ENCODE measurements around the gene ANP32A.

DNA sequence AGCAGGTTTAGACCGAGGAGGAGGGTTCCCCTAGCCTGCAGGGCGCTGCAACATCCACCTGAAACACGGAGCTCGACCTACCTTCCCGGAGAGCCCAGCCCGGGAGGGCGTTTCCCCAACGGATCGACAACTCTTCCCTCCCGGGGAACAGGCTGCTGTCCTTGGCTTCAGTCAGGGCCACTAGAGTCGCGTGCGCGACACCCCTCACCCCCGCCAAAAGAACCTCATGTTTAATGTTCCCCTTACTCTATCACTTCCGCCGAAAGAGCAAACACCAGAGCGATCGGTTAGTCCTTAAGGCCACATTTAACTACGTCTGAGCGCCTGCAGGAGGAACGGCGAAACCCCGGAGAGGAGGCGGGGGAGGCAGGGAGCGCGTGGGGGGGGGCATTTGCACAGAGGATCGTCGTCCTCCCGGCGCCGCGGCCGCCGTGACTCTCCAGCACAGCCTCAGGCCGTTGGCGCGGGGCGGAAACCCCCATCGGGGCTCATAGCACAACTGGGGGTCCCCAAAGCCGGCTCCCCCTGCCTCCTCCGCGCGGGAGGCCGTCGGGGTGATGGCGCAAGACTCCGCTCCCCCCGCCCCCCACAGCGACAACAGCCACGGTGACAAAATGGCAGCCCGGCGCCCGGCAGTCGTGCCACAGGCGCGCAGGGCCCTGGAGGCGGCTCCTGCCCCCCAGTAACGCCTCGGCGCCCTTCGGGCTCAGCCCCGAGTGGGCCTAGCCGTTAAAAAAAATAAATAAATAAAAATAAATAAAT, 3.2 kb downstream of the ANP32A start:
- TF ChIP-seq, protein P1, sequence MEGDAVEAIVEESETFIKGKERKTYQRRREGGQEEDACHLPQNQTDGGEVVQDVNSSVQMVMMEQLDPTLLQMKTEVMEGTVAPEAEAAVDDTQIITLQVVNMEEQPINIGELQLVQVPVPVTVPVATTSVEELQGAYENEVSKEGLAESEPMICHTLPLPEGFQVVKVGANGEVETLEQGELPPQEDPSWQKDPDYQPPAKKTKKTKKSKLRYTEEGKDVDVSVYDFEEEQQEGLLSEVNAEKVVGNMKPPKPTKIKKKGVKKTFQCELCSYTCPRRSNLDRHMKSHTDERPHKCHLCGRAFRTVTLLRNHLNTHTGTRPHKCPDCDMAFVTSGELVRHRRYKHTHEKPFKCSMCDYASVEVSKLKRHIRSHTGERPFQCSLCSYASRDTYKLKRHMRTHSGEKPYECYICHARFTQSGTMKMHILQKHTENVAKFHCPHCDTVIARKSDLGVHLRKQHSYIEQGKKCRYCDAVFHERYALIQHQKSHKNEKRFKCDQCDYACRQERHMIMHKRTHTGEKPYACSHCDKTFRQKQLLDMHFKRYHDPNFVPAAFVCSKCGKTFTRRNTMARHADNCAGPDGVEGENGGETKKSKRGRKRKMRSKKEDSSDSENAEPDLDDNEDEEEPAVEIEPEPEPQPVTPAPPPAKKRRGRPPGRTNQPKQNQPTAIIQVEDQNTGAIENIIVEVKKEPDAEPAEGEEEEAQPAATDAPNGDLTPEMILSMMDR (IDR thresholded peaks at IDR 0.05) = no peak
- no peak for TF ChIP-seq POLR2A (IDR thresholded peaks at IDR 0.05)
